Neural cell (in vitro differentiated cells): Measurements from ENCODE around the gene GABRD. TPM values are rescaled to one million over a fixed set of nuclear protein-coding genes. Genes with fewer than 3 reads are reported as not detected.

Source experiments
- H2AFZ ChIP-seq: fragments of 200-600, 300-800 bp; sonication (generic), shearing (Covaris generic); 2 replicates; pipeline ENCODE4 v1.6.0; 2014; ENCODE audit warnings: low read depth, mild to moderate bottlenecking, antibody characterized with exemption, low read length, moderate library complexity
- H3F3A ChIP-seq: fragments of 200-600 bp; shearing (Covaris generic); 2 replicates; pipeline ENCODE4 v1.6.1; 2016; ENCODE audit warnings: mild to moderate bottlenecking, moderate library complexity, mixed read lengths, antibody characterized with exemption, low read length; ENCODE audit not compliant: insufficient read depth, poor library complexity, severe bottlenecking
- H3K27ac ChIP-seq: fragments of 200-600, 300-800 bp; sonication (generic), shearing (Covaris generic); 2 replicates; pipeline ENCODE4 v1.5.1; 2014; ENCODE audit warnings: mild to moderate bottlenecking, low read length, moderate library complexity
- H3K27me3 ChIP-seq: fragments of 300-800, 200-600 bp; sonication (generic), shearing (Covaris generic); 2 replicates; pipeline ENCODE4 v1.6.0; 2014; ENCODE audit warnings: mild to moderate bottlenecking, low read depth, low read length, moderate library complexity; ENCODE audit not compliant: insufficient read depth
- H3K36me3 ChIP-seq: fragments of 300-800, 200-600 bp; sonication (generic), shearing (Covaris generic); 2 replicates; pipeline ENCODE4 v1.5.1; 2014; ENCODE audit warnings: mild to moderate bottlenecking, antibody characterized with exemption, low read length, moderate library complexity; ENCODE audit not compliant: insufficient read depth
- H3K4me2 ChIP-seq: fragments of 300-800, 200-600 bp; sonication (generic), shearing (Covaris generic); 2 replicates; pipeline ENCODE4 v1.6.0; 2014; ENCODE audit warnings: mild to moderate bottlenecking, low read length
- H3K4me3 ChIP-seq: fragments of 300-800, 200-600 bp; sonication (generic), shearing (Covaris generic); 2 replicates; pipeline ENCODE4 v1.5.1; 2014; ENCODE audit warnings: mild to moderate bottlenecking, low read length, moderate library complexity
- H3K79me2 ChIP-seq: fragments of 200-600 bp; shearing (Covaris generic); replicated peaks from 2 replicates; pipeline ENCODE4 v1.6.0; 2014; ENCODE audit warnings: mild to moderate bottlenecking, low read length, moderate library complexity; ENCODE audit not compliant: insufficient read depth
- H3K9ac ChIP-seq: fragments of 300-800, 200-600 bp; sonication (generic), shearing (Covaris generic); 2 replicates; pipeline ENCODE4 v1.6.1; 2016; ENCODE audit warnings: mild to moderate bottlenecking, low read length, mixed read lengths
- H3K9me2 ChIP-seq: fragments of 200-600 bp; shearing (Covaris generic); 2 replicates; pipeline ENCODE4 v1.6.1; 2016; ENCODE audit warnings: mild to moderate bottlenecking, low read length, mixed read lengths; ENCODE audit not compliant: insufficient read depth
- H3K9me3 ChIP-seq: fragments of 200-600, 300-800 bp; sonication (generic), shearing (Covaris generic); 2 replicates; pipeline ENCODE4 v1.6.1; 2016; ENCODE audit warnings: mild to moderate bottlenecking, mixed run types, low read length, moderate library complexity, mixed read lengths
- H4K20me1 ChIP-seq: fragments of 200-600 bp; shearing (Covaris generic); 2 replicates; pipeline ENCODE4 v1.6.1; 2016; ENCODE audit warnings: mild to moderate bottlenecking, mixed run types; ENCODE audit not compliant: insufficient read depth
- EP300 ChIP-seq: fragments of 450-650 bp; conservative IDR thresholded peaks from 2 replicates; pipeline ENCODE4 v1.6.1; 2014; ENCODE audit warnings: antibody characterized with exemption, mild to moderate bottlenecking, moderate library complexity; ENCODE audit not compliant: poor library complexity, severe bottlenecking
- EZH2 ChIP-seq: fragments of 200-600, 300-800 bp; shearing (Covaris generic), sonication (generic); IDR thresholded peaks from 2 replicates; pipeline ENCODE4 v1.6.1; 2014; ENCODE audit warnings: antibody characterized with exemption, low read length, borderline replicate concordance, mild to moderate bottlenecking; ENCODE audit not compliant: insufficient read depth, poor library complexity, severe bottlenecking
- MXI1 ChIP-seq: fragments of 450-650 bp; conservative IDR thresholded peaks from 2 replicates; pipeline ENCODE4 v1.6.1; 2014; ENCODE audit warnings: antibody characterized with exemption, mild to moderate bottlenecking; ENCODE audit not compliant: poor library complexity, severe bottlenecking
- POLR2AphosphoS5 ChIP-seq: IDR thresholded peaks from 2 replicates; pipeline ENCODE4 v1.6.1; 2012
- RAD21 ChIP-seq: fragments of 450-650 bp; conservative IDR thresholded peaks from 2 replicates; pipeline ENCODE4 v1.6.1; 2014; ENCODE audit warnings: antibody characterized with exemption, mild to moderate bottlenecking, moderate library complexity
- SMC3 ChIP-seq: fragments of 450-650 bp; conservative IDR thresholded peaks from 2 replicates; pipeline ENCODE4 v1.6.1; 2014; ENCODE audit warnings: antibody characterized with exemption, mild to moderate bottlenecking, moderate library complexity; ENCODE audit not compliant: poor library complexity
- TAF1 ChIP-seq: IDR thresholded peaks from 2 replicates; pipeline ENCODE4 v1.6.1; 2012; ENCODE audit warnings: low read depth
- polyA plus RNA-seq: library from polyadenylated mRNA; depleted of rRNA; stranded (reverse); fragments of >200 nt; gene quantifications from 2 replicates; pipeline ENCODE4 v1.2.3, GENCODE V29; 2014
- TF ChIP-seq, protein P1 (sequence below): fragments of 450-650 bp; IDR thresholded peaks from 2 replicates; pipeline ENCODE4 v1.5.1; 2014; ENCODE audit warnings: antibody characterized with exemption, mild to moderate bottlenecking, moderate library complexity; ENCODE audit not compliant: poor library complexity, severe bottlenecking
- TF ChIP-seq, protein P2 (sequence below): IDR thresholded peaks from 2 replicates; pipeline ENCODE4 v1.6.1; 2012; ENCODE audit warnings: borderline replicate concordance

Gene GABRD
- polyA plus RNA-seq, 1 donor from 2014 or later: 0.85 TPM

DNA sequence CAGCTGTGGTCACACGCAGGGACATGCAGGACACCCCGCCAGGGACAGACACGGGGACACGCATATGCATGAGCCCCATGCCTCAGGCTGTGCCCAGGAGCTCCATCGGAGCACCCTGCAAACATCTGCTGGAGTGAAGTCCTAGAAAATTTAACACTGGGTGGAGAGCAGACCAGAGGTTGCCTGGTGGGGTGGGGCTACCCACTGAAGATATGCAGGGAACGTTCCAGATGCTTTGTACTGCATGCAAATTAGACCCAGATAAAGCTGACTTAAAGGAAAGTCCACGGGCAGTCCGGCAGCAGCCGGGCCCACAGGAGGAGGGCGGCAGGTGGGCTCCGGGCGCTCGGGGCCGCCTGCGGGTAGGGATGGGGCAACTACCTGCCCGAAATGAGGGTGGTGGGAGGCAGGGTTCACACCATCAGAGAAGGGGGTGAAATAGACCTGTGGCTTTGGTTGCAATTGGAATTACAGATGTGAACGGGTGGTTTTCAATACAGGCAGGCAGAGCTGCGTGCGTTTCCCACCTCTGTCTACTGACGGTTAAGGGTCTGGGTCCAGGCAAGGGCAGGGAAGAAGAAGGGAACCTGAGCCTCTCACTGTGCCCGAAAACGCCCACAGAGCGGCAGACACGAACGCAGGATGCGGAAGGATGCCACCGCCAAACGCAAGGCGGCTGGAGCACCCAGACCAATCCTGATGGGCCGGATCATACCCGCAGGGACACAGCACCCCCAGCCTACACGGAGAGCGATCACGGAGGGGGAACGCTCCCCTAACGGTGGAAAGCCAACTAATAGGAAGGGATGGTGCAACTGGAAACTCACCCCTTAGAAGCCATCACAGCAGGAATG, 36.5 kb upstream of the GABRD start:
- no peak for TF ChIP-seq RAD21
- no peak for TF ChIP-seq POLR2AphosphoS5
- no peak for TF ChIP-seq EP300
- no peak for TF ChIP-seq MXI1
- no peak for TF ChIP-seq EZH2
- no peak for TF ChIP-seq TAF1
- TF ChIP-seq SMC3: no peak
- TF ChIP-seq, protein P1, sequence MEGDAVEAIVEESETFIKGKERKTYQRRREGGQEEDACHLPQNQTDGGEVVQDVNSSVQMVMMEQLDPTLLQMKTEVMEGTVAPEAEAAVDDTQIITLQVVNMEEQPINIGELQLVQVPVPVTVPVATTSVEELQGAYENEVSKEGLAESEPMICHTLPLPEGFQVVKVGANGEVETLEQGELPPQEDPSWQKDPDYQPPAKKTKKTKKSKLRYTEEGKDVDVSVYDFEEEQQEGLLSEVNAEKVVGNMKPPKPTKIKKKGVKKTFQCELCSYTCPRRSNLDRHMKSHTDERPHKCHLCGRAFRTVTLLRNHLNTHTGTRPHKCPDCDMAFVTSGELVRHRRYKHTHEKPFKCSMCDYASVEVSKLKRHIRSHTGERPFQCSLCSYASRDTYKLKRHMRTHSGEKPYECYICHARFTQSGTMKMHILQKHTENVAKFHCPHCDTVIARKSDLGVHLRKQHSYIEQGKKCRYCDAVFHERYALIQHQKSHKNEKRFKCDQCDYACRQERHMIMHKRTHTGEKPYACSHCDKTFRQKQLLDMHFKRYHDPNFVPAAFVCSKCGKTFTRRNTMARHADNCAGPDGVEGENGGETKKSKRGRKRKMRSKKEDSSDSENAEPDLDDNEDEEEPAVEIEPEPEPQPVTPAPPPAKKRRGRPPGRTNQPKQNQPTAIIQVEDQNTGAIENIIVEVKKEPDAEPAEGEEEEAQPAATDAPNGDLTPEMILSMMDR: no peak
- TF ChIP-seq, protein P2, sequence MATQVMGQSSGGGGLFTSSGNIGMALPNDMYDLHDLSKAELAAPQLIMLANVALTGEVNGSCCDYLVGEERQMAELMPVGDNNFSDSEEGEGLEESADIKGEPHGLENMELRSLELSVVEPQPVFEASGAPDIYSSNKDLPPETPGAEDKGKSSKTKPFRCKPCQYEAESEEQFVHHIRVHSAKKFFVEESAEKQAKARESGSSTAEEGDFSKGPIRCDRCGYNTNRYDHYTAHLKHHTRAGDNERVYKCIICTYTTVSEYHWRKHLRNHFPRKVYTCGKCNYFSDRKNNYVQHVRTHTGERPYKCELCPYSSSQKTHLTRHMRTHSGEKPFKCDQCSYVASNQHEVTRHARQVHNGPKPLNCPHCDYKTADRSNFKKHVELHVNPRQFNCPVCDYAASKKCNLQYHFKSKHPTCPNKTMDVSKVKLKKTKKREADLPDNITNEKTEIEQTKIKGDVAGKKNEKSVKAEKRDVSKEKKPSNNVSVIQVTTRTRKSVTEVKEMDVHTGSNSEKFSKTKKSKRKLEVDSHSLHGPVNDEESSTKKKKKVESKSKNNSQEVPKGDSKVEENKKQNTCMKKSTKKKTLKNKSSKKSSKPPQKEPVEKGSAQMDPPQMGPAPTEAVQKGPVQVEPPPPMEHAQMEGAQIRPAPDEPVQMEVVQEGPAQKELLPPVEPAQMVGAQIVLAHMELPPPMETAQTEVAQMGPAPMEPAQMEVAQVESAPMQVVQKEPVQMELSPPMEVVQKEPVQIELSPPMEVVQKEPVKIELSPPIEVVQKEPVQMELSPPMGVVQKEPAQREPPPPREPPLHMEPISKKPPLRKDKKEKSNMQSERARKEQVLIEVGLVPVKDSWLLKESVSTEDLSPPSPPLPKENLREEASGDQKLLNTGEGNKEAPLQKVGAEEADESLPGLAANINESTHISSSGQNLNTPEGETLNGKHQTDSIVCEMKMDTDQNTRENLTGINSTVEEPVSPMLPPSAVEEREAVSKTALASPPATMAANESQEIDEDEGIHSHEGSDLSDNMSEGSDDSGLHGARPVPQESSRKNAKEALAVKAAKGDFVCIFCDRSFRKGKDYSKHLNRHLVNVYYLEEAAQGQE: no peak
- H3K36me3 ChIP-seq: no peaks in the 10 kb centered on the region
- H3K9me2 ChIP-seq: no peaks in the 10 kb centered on the region
- H3K79me2 ChIP-seq: no peaks in the 10 kb centered on the region
- H3K4me2 ChIP-seq: no peak overlapping the region
- H3F3A ChIP-seq: no peaks in the 10 kb centered on the region
- H3K27ac ChIP-seq: no peak overlapping the region
- H2AFZ ChIP-seq: no peak overlapping the region
- H3K9me3 ChIP-seq: no peaks in the 10 kb centered on the region
- H4K20me1 ChIP-seq: no peaks in the 10 kb centered on the region
- no peak overlapping the region for H3K4me3 ChIP-seq
- H3K27me3 ChIP-seq: no peaks in the 10 kb centered on the region
- no peak overlapping the region for H3K9ac ChIP-seq

DNA sequence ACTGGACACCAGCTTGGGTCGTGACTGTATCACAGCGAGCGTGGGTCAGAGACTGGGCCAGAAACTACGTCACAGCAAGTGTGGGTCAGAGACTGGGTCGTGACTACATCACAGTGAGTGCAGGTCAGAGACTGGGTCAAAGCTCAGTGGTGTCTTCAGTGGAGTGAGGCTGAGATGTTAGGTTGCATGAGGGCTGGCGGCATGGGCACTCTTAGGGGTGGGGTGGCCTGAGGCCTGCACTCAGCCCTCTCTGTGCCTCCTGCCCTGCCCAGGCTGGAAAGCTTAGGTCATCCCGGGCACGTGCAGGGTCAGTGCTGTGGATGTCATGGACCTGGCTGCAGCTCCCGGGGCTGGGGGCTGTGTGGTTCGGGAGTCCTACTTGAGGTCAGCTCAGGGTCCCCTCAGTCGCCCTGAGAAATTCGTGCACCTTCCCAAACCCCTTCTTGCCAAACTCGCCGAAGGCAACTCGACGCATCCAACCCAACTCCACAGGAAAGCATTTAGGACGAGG, 34.5 kb upstream of the GABRD start:
- H3K9ac ChIP-seq: no peak overlapping the region
- no peaks in the 10 kb centered on the region for H3K79me2 ChIP-seq
- H3K9me2 ChIP-seq: no peaks in the 10 kb centered on the region
- no peaks in the 10 kb centered on the region for H3K9me3 ChIP-seq
- H3K4me3 ChIP-seq: no peak overlapping the region
- H3K27me3 ChIP-seq: no peaks in the 10 kb centered on the region
- H3K27ac ChIP-seq: no peak overlapping the region
- TF ChIP-seq TAF1: no peak
- no peak for TF ChIP-seq POLR2AphosphoS5
- no peaks in the 10 kb centered on the region for H3F3A ChIP-seq
- H2AFZ ChIP-seq: no peak overlapping the region
- no peaks in the 10 kb centered on the region for H4K20me1 ChIP-seq
- no peak overlapping the region for H3K4me2 ChIP-seq
- H3K36me3 ChIP-seq: no peaks in the 10 kb centered on the region
